ENCODE measurements around the gene AAMP. TPM values are rescaled to one million over a fixed set of nuclear protein-coding genes. Genes with fewer than 3 reads are reported as not detected.

The AAMP gene
- total RNA-seq, 1 donor from 2014 or later = 98.2 TPM

GRCh38 chr2:218261423-218262236, 8.3 kb downstream of the AAMP start:
- no peak for DNase-seq (ENCODE audit: low spot score in 2 of 2)
- FAIRE-seq = no peak

GRCh38 chr2:218260742-218261422, 9.1 kb downstream of the AAMP start, which contains the start of gene GPBAR1:
GPBAR1 (plus strand) TSS chr2:218261015; CDS start chr2:218262725, 1,710 bp downstream.
- FAIRE-seq = no peak
- no peak for DNase-seq (ENCODE audit: low spot score in 2 of 2)

- FAIRE-seq (no peak), DNase-seq (ENCODE audit: low spot score in 2 of 2) (no peak)
These were observed 9.8 kb downstream of the AAMP start for GRCh38 chr2:218260166-218260565.

- DNase-seq (ENCODE audit: low spot score in 2 of 2) (peak in 1 of 2 donors; percentile 53), FAIRE-seq (no peak)
These were observed 10.6 kb downstream of the AAMP start for GRCh38 chr2:218259099-218259961.

- DNase-seq (ENCODE audit: low spot score in 2 of 2) (no peak), FAIRE-seq (no peak)
These were observed 12.5 kb downstream of the AAMP start for GRCh38 chr2:218257390-218257981.

- DNase-seq (ENCODE audit: low spot score in 2 of 2) (no peak), FAIRE-seq (no peak)
These were observed 13.2 kb downstream of the AAMP start for GRCh38 chr2:218256612-218257350.

GRCh38 chr2:218255446-218255845, 14.5 kb downstream of the AAMP start:
- no peak for FAIRE-seq

GRCh38 chr2:218253232-218253625, 16.7 kb downstream of the AAMP start:
- FAIRE-seq (no peak), DNase-seq (ENCODE audit: low spot score in 2 of 2) (no peak)

More at GRCh38 chr2:218255446-218255845, 14.5 kb downstream of the AAMP start:
- no peak for DNase-seq (ENCODE audit: low spot score in 2 of 2)

- FAIRE-seq = no peak
- no peak for DNase-seq (ENCODE audit: low spot score in 2 of 2)
These were observed 17.3 kb downstream of the AAMP start for GRCh38 chr2:218252509-218253231.

GRCh38 chr2:218249691-218250090, 20.2 kb downstream of the AAMP start:
- FAIRE-seq (no peak), DNase-seq (ENCODE audit: low spot score in 2 of 2) (no peak)

- FAIRE-seq = no peak
- no peak for DNase-seq (ENCODE audit: low spot score in 2 of 2)
These were observed 24.7 kb downstream of the AAMP start for GRCh38 chr2:218245214-218245613.

- FAIRE-seq (no peak), DNase-seq (ENCODE audit: low spot score in 2 of 2) (no peak)
These were observed 25.3 kb downstream of the AAMP start for GRCh38 chr2:218244665-218245064.

- DNase-seq (ENCODE audit: low spot score in 2 of 2) (no peak), FAIRE-seq (no peak)
These were observed 25.7 kb downstream of the AAMP start for GRCh38 chr2:218244204-218244603.

- DNase-seq (ENCODE audit: low spot score in 2 of 2) (no peak), FAIRE-seq (no peak)
These were observed 31.1 kb downstream of the AAMP start for GRCh38 chr2:218238887-218239286.

- DNase-seq (ENCODE audit: low spot score in 2 of 2) (no peak), FAIRE-seq (no peak)
These were observed 33.1 kb downstream of the AAMP start for GRCh38 chr2:218236829-218237228.

GRCh38 chr2:218235017-218235416, 34.9 kb downstream of the AAMP start:
- no peak for DNase-seq (ENCODE audit: low spot score in 2 of 2)
- FAIRE-seq = no peak

GRCh38 chr2:218234521-218234920, 35.4 kb downstream of the AAMP start:
- FAIRE-seq = no peak

GRCh38 chr2:218233543-218233942, 36.4 kb downstream of the AAMP start:
- FAIRE-seq = no peak
- DNase-seq (ENCODE audit: low spot score in 2 of 2) = no peak

More at GRCh38 chr2:218234521-218234920, 35.4 kb downstream of the AAMP start:
- no peak for DNase-seq (ENCODE audit: low spot score in 2 of 2)

GRCh38 chr2:218230882-218231281, 39.1 kb downstream of the AAMP start:
- DNase-seq (ENCODE audit: low spot score in 2 of 2) (no peak), FAIRE-seq (no peak)

Measured in frontal cortex (tissue), 4 donors.